Skeletal muscle cell (primary cell): ENCODE results near the gene RBP2.
"Not testable (repeated sequence)": the region's sequence is repeated elsewhere in the genome, so short reads cannot be mapped to it uniquely, and the experiment has no call there.

ENCODE experiments used
- DNase-seq: peaks from one replicate; pipeline ENCODE4 v3.0.0-alpha.2; 2010; ENCODE audit warnings: low read depth
- H3K4me3 ChIP-seq: 2 replicates; pipeline ENCODE4 v1.5.1; 2011; ENCODE audit warnings: low read depth, mild to moderate bottlenecking, control low read depth, low read length, moderate library complexity

RBP2 gene

DNA sequence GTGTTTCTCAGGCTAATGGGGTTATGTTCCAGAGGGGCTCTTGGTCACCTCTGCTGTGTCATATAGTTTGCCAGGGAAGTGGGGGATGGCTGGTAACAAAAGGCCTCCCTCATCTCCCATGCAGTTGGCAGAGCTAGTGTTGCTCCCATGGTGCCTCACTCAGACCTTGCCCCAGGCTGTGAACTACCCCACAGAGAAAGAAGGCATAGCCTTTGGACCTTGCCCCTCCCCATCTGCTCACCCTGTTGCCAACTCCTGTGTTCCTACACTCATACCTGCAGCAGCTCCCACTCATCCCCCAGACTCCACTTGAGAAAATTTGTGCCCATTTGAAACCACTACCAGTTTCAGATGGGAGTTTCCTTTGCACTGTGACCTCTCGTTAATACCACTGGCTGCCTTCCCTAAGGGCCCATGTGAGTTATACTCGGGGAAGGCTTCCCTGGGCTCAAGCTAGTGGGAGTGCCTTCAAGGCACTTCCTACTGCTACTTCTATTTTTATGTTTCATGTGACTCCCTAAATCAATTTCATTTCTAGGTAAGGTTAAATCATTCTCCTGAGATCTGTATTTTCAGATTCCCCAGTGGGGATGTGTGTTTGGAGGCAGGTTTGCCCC lies 61.6 kb downstream of the RBP2 start:
- no peak overlapping the region for H3K4me3 ChIP-seq
- no peak for DNase-seq

DNA sequence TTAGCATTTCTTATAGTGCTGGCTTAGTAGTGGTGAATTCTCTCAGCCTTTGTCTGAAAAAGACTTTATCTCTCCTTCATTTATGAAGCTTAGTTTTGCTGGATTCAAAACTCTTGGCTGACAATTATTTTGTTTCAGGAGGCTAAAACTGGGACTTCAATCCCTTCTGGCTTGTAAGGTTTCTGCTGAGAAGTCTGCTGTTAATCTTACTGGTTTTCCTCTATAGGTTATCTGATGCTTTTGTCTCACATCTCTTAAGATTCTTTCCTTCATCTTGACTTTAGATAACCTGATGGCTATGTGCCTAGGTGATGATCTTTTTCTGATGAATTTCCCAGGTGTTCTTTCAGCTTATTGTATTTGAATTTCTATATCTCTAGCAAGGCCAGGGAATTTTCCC lies 63.4 kb downstream of the RBP2 start:
- H3K4me3 ChIP-seq, DNase-seq: not testable (repeated sequence)
